WERI-Rb-1 (cell line): ENCODE results near the gene SYNJ2.

Experiments used
- DNase-seq: peaks from one replicate; pipeline ENCODE4 v3.0.0-alpha.2; 2020
- H3K27ac ChIP-seq: fragments of 250-450 bp; sonication (Bioruptor Pico); 2 replicates; pipeline ENCODE4 v1.5.1; 2020; ENCODE audit warnings: mild to moderate bottlenecking, moderate library complexity
- H3K27me3 ChIP-seq: fragments of 250-450 bp; sonication (Bioruptor Pico); 2 replicates; pipeline ENCODE4 v1.5.1; 2021; ENCODE audit warnings: mild to moderate bottlenecking, low read depth, moderate library complexity; ENCODE audit not compliant: insufficient read depth, severe bottlenecking
- H3K36me3 ChIP-seq: fragments of 250-450 bp; sonication (Bioruptor Pico); 2 replicates; pipeline ENCODE4 v1.5.1; 2020; ENCODE audit warnings: mild to moderate bottlenecking, moderate library complexity
- H3K4me3 ChIP-seq: 2 replicates; pipeline ENCODE4 v1.5.1; 2011; ENCODE audit warnings: low read depth, mild to moderate bottlenecking, control low read depth, low read length
- H3K9me3 ChIP-seq: fragments of 250-450 bp; sonication (Bioruptor Pico); 2 replicates; pipeline ENCODE4 v1.5.1; 2021; ENCODE audit warnings: mild to moderate bottlenecking, moderate library complexity; ENCODE audit not compliant: severe bottlenecking
- TF ChIP-seq, protein P1 (sequence below): IDR thresholded peaks from 2 replicates; pipeline ENCODE4 v1.5.1; 2011; ENCODE audit warnings: low read depth, mild to moderate bottlenecking, control low read depth, inconsistent platforms, low read length

SYNJ2 gene

DNA sequence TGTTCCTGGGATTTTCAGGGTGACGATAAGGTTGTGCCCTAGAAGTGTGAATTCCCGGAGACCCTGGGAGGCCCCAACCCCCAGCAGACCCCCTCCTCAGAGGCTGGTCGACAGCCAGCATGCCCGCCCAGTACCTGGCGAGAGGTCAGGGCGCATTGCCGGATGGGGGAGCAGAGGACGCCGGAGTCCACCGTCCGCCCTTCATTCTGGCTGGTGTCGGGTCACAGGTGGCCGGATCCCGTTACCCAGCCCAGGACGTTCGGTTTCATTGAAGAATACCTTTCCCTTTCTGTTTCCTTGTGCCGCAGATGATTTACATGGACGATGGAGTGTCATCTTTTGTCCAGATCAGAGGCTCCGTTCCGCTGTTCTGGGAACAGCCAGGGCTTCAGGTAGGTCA, 61.3 kb downstream of the SYNJ2 start:
- no peaks in the 10 kb centered on the region for H3K9me3 ChIP-seq
- H3K27ac ChIP-seq: no peak overlapping the region
- no peak overlapping the region for H3K4me3 ChIP-seq
- H3K27me3 ChIP-seq: no peaks in the 10 kb centered on the region
- no peak for DNase-seq
- H3K36me3 ChIP-seq: peaks cover 7% of the 10 kb centered on the region
- TF ChIP-seq, protein P1, sequence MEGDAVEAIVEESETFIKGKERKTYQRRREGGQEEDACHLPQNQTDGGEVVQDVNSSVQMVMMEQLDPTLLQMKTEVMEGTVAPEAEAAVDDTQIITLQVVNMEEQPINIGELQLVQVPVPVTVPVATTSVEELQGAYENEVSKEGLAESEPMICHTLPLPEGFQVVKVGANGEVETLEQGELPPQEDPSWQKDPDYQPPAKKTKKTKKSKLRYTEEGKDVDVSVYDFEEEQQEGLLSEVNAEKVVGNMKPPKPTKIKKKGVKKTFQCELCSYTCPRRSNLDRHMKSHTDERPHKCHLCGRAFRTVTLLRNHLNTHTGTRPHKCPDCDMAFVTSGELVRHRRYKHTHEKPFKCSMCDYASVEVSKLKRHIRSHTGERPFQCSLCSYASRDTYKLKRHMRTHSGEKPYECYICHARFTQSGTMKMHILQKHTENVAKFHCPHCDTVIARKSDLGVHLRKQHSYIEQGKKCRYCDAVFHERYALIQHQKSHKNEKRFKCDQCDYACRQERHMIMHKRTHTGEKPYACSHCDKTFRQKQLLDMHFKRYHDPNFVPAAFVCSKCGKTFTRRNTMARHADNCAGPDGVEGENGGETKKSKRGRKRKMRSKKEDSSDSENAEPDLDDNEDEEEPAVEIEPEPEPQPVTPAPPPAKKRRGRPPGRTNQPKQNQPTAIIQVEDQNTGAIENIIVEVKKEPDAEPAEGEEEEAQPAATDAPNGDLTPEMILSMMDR: no peak

DNA sequence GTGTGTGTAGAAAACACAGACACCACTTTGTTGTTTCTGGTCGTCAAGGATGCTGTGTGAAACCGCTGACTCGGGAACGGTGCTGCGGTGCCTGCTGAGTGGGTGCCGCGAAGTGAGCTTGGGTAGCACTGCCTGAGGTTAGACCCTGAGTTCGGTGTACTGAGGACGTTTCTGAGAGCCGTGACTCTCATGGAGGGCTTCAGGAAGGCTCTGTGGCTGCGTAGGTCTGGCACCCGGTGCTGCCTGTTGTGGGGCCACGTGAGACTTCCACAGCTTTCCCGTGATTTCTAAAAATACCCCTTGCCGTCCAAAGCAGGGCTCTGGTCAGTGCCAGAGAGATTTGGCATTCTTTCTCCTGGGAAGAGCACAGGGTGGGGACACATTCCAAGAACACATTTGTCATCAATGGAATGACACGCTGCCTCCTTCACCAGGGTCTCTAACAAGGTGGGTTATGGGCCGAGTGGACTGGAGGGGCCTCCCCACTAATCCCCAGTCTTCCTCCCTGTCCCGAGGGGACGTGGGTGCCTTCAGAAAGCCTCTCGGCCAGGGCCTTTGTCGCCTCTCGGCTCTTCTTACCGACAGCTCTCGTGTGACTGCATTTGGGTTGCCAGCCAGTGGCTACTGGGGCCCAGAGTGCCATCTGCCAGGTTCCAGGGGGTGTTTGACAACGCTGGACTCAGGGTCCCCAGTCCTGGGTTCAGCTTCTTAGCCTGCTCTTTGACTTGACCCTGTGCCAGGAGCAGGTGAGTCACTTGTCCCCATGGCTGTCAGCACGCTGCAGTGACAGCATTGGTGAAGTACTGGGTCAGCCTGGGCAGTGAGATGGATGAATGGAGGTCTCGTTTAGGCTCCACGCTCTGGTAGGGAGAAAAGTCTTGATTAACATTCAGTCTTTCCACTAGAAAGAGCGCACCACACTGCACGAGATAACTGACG, 62.2 kb downstream of the SYNJ2 start:
- Histone ChIP-seq H3K36me3 (peaks cover 7% of the 10 kb centered on the region), H3K4me3 (no peak overlapping the region), H3K27me3 (no peaks in the 10 kb centered on the region), H3K27ac (no peak overlapping the region), H3K9me3 (no peaks in the 10 kb centered on the region)
- TF ChIP-seq, protein P1: no peak
- DNase-seq: no peak

DNA sequence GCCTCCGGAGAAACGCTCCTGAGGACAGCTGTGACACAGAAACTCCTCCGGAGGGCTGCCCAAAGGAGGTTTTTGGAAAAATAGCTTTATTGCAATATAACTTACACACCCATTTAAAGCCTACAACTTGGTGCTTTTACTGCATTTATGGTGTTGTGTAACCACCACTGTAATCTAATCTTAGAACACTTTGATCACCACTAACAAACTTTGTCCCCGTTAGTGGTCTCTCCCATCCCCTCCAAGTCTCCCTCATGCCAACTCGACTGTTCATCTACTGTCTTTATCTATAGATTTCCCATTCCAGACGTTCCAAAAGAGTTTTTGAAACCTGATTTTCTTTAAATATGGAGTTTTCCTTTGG, 62.8 kb downstream of the SYNJ2 start:
- no peak overlapping the region for H3K4me3 ChIP-seq
- TF ChIP-seq, protein P1: no peak
- no peaks in the 10 kb centered on the region for H3K9me3 ChIP-seq
- H3K27ac ChIP-seq: no peak overlapping the region
- no peak for DNase-seq
- H3K36me3 ChIP-seq: peaks cover 7% of the 10 kb centered on the region
- no peaks in the 10 kb centered on the region for H3K27me3 ChIP-seq

DNA sequence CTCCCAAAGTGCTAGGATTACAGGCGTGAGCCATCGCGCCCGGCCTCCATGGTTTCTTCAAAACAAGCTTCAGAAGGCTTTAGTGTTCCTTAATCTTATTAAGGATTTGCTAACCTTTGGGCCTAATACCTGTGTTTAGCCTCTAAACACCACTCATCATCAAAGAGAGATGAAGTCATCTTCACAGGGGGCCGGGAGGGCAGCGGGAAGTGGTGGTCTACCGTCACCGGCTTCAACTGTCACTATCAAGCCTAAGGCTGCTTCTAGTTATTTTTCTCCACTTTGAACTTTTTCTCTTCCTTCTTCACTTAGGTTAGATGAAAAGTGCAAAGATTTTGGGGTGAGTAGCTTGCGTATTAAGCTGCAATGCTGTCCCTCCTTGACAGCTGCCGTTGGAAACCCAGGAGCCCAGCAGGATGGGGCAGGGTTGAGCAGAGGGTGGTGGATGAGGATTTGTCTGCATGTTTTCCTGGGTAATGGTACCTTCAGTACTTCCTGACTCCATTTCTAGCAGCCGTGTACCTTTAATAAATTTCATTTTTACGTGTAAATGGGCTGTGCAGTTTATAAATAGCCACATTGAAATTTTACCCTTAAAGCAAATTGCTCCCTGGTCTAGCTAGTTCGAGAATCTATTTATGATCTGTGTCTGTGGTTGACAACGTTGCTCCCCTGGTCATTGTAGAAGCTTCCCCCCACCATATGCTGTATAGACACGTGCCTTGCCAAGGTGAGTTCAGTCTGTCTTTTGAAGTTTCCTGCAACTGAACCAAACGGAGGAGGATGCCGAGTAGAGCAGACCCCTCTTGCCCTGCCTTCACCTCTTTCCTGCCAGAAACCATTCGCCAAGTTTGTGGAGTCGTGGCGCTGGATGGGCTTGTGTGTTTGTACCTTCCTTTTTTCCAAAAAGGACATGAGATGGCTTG, 64.8 kb downstream of the SYNJ2 start:
- DNase-seq: peak; percentile 87
- H3K27ac ChIP-seq: peak overlapping the region; percentile 76
- no peaks in the 10 kb centered on the region for H3K27me3 ChIP-seq
- H3K36me3 ChIP-seq: peaks cover 7% of the 10 kb centered on the region
- TF ChIP-seq, protein P1: no peak
- H3K4me3 ChIP-seq: no peak overlapping the region
- H3K9me3 ChIP-seq: no peaks in the 10 kb centered on the region

DNA sequence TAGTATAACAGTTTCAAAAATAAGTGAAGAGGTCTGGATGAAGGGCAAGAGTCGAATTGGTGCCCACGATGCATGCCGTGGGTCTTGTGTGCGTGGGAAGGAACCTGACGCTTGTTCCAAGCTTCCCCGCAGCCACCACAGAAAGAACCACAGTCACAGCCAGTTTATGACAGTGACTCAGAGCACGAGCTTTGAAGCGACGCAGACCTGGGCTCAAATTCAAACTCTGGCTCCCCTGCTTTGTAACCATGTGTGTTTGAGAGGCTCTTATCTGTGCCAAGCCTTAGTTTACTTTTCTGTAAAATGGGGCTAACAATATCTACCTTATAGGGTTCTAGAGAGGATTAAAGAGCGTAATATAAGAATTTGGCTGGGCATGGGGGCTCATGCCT, 65.5 kb downstream of the SYNJ2 start:
- DNase-seq: no peak
- TF ChIP-seq, protein P1: no peak
- H3K36me3 ChIP-seq: peaks cover 7% of the 10 kb centered on the region
- H3K4me3 ChIP-seq: no peak overlapping the region
- H3K27me3 ChIP-seq: no peaks in the 10 kb centered on the region
- H3K27ac ChIP-seq: peak overlapping the region; percentile 76
- H3K9me3 ChIP-seq: no peaks in the 10 kb centered on the region
